Fibroblast of skin of left biceps (primary cell): ENCODE measurements around the gene MED10.

Experiments used
- DNase-seq, 2 experiments: peaks; one replicate each; pipeline ENCODE4 v3.0.0-alpha.2; 2013; ENCODE audit warnings: low read depth in 2 of 2

The MED10 gene

DNA sequence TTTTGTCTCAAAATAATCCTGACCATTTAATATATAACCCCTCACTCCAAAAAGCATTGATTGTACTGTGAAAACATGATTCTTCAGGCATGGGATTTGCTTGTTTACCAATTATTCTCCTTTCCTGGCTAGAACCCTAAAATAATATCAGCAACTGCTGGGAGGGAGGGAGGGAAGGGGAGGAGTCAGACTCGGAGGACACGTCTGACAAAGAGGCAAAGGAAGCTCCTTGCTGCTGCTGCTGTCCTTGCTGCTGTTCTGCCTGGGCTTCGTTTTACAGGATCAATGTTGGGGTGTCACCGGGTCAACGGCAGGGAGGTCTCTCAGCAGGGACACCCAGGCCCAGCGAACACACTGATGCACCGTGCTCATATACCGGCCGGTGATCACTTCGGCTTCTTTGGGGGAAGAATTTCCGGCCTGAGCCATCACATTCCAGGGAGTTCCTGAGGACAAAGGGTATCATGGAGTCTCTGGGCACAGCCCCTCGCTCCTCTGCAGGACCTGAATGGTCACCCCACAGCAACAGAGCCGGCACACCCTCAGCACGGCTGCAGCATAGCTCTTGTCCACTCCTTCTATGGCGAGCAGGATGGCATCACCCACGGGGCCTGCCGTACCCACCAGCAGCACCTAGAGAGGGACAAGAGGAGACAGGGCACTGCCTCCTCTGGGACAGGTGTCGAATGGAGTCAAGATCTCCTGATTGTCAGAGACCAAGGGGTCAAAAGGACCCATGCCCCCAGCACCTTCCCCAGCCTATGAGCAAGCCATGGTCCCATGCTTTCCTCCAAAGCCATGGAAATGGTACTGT lies 27.9 kb downstream of the MED10 start:
- no peak for DNase-seq

DNA sequence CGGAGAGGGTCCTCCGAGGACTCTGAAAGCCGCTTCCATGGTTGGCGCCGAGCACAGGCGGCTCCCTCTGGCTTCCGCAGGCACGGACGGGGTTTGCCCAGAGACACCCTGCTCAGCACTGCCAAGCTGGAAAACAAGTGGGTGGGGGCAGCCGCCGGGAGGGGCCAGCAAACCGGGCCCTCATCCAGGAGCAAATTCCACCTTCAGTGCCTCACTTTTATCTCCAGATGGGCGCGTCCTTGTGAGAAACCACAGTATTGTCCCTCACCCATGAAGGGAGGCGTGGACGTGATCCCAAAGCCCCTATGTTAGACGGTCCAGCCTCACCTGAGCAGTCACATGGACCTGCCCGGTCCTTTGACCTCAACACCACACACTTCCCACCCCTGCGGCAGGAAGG lies 29.0 kb downstream of the MED10 start:
- DNase-seq = no peak

GRCh38 chr5:6348476-6349000 lies 29.8 kb downstream of the MED10 start:
- no peak for DNase-seq

- no peak for DNase-seq
Measured at GRCh38 chr5:6347673-6348072, 30.7 kb downstream of the MED10 start.

GRCh38 chr5:6347165-6347564 lies 31.2 kb downstream of the MED10 start:
- DNase-seq = no peak

- DNase-seq = no peak
Measured at GRCh38 chr5:6344593-6344989, 33.8 kb downstream of the MED10 start.

DNA sequence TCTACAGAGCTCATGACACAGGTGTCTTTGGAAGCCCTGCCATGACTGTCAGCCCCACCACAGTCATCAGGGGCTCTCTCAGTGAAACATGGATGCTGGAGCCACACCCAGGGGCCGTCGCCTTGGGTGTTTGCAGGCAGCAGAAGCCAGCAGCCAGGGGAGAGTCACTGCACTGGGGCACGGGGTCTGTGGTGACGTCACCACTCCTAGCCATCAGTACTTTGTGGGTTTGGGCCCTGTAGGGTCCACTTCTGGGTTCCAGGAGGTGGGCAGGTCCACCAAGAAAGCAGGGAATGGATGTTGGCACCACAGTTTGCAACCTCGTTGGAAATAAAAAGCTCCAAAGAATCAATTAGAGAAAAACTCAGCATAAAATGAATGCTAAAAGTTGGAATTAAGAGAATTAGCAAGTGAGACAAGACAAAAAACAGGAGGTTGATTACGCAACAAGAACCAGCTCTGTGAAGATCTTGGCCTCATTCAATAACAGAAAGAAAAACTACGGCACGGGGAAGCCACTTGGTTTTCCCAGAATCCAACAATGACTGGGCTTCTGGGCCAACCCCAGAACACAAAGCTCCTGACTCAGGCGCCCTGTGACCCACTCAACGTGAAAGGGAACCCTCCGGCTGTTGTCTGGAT lies 34.3 kb downstream of the MED10 start:
- DNase-seq = no peak

GRCh38 chr5:6342689-6343315 lies 35.5 kb downstream of the MED10 start:
- DNase-seq = no peak

DNA sequence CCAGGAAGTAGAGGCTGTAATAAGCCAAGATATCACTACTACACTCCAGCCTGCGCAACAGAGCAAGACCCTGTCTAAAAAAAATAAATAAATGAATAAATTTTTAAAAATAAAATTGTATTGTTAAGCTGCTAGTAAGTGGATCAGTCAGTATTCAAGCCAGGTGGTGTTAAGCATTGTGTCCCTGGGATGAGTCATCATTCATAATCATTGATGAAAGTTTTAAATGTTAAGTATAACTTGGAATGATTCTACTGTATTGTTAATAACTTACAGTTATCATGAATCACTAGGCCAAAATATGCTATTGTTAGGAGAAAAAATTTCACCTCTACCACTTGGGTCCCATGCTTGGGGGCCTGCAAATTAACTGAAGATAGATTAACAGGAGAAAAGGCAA lies 38.2 kb downstream of the MED10 start:
- no peak for DNase-seq

GRCh38 chr5:6338871-6339270 lies 39.5 kb downstream of the MED10 start:
- DNase-seq = no peak

DNA sequence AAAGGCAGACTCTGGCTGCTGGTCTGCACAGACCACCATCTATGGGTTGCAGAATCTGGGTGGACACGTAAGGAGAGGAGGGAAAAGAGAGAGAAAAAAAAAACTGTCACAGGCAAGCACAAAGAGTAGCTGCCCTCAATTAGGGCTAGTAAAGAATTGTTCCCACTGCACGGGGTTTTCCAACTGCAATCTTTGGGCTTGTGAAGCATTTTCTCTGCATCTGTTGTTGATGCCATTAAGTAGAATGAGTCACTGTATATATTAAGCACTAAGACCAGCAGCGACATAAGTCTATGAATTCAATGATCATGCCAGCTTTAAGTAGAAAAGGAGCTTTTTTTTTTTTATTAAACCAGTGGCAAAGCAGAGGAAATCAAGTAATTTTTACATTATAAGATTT lies 40.2 kb downstream of the MED10 start:
- no peak for DNase-seq

- no peak for DNase-seq
Measured at GRCh38 chr5:6333182-6333905, 45.0 kb downstream of the MED10 start.

DNA sequence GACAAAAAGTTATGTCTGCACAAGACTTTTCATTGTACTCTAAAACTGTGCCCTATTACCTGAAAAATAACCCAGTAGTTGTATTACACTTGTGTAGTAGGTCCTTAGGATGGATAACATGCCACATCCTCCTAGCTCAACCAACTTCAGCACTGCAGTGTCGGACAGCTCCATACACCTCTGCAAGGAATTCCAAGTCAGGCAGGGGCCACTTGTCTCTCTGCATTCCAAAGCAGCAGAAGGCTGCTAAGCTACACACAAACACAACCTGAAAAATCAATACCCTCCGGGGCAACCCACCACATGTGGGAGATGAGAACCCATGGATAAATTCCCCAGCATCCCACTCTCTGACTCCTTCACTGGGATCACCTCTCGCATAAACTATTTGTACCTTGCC lies 50.2 kb downstream of the MED10 start:
- DNase-seq = no peak

DNA sequence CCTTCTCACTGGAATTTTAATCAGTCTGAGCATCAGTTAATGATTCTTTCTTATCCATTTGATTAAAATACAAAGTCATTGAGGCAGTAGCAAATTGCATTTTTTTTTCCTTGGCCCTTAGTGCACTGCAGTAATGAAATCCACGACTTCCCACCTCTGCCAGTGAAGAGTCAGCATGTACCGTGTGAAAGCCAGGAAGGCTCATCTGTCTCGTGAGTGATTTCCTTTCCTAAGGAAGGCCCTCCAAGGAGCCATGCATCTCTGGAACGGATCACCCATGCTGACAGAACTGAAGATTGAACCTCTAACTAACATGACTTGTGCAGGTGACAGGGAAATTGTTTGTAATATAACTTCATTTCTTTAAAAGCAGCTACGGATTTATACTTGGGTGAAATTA lies 51.6 kb downstream of the MED10 start:
- DNase-seq = no peak

DNA sequence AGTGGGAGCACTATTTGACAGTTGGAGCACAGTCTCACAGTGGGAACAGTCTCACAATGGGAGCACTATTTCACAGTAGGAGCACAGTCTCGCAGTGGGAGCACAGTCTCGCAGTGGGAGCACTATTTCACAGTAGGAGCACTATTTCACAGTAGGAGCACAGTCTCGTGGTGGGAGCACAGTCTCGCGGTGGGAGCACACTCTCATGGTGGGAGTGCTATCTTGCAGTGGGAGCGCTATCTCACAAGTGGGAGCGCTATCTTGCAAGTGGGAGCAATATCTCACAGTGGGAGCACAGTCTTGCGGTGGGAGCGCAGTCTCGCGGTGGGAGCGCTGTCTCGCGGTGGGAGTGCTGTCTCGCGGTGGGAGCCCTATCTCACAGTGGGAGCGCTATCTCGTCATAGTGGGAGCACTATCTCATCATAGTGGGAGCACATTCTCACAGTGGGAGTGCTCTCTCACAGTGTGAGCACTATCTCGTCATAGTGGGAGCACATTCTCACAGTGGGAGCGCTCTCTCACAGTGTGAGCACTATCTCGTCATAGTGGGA lies 56.1 kb downstream of the MED10 start:
- no peak for DNase-seq
